ENCODE measurements around the gene PLXNA4.

GRCh38 chr7:132491391-132491945, 84.8 kb downstream of the PLXNA4 start:
- TF ChIP-seq POLR2AphosphoS5 (IDR thresholded peaks at IDR 0.05; ENCODE audit: low read depth, low read length) (no peak), CTCF (IDR thresholded peaks at IDR 0.05) (no peak), SIN3A (IDR thresholded peaks at IDR 0.05; ENCODE audit: borderline replicate concordance, insufficient read depth, low read depth, low read length) (no peak)
- TF ChIP-seq, protein P1, sequence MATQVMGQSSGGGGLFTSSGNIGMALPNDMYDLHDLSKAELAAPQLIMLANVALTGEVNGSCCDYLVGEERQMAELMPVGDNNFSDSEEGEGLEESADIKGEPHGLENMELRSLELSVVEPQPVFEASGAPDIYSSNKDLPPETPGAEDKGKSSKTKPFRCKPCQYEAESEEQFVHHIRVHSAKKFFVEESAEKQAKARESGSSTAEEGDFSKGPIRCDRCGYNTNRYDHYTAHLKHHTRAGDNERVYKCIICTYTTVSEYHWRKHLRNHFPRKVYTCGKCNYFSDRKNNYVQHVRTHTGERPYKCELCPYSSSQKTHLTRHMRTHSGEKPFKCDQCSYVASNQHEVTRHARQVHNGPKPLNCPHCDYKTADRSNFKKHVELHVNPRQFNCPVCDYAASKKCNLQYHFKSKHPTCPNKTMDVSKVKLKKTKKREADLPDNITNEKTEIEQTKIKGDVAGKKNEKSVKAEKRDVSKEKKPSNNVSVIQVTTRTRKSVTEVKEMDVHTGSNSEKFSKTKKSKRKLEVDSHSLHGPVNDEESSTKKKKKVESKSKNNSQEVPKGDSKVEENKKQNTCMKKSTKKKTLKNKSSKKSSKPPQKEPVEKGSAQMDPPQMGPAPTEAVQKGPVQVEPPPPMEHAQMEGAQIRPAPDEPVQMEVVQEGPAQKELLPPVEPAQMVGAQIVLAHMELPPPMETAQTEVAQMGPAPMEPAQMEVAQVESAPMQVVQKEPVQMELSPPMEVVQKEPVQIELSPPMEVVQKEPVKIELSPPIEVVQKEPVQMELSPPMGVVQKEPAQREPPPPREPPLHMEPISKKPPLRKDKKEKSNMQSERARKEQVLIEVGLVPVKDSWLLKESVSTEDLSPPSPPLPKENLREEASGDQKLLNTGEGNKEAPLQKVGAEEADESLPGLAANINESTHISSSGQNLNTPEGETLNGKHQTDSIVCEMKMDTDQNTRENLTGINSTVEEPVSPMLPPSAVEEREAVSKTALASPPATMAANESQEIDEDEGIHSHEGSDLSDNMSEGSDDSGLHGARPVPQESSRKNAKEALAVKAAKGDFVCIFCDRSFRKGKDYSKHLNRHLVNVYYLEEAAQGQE (IDR thresholded peaks at IDR 0.05; ENCODE audit: insufficient read depth in 1 of 2, low read depth in 2 of 2, low read length in 1 of 2), result no peak

All from Panc1 (cell line).